Endodermal cell (in vitro differentiated cells): ENCODE results near the gene SYCP1. TPM values are rescaled to one million over a fixed set of nuclear protein-coding genes. Genes with fewer than 3 reads are reported as not detected.

Experiments used
- DNase-seq: peaks from one replicate; pipeline ENCODE4 v3.0.0-alpha.2; 2017
- H3K27ac ChIP-seq: 2 replicates; pipeline ENCODE4 v1.5.1; 2013; ENCODE audit warnings: mild to moderate bottlenecking, low read depth, low read length, moderate library complexity
- H3K27me3 ChIP-seq: 2 replicates; pipeline ENCODE4 v1.6.1; 2013; ENCODE audit warnings: mild to moderate bottlenecking, low read length, moderate library complexity; ENCODE audit not compliant: insufficient read depth, control insufficient read depth, poor library complexity, severe bottlenecking
- H3K36me3 ChIP-seq: 2 replicates; pipeline ENCODE4 v1.7.0; 2013; ENCODE audit warnings: mild to moderate bottlenecking, low read length, moderate library complexity; ENCODE audit not compliant: control insufficient read depth, insufficient read depth
- H3K4me1 ChIP-seq: one replicate; pipeline ENCODE4 v1.7.0; 2013; ENCODE audit warnings: low read length; ENCODE audit not compliant: control insufficient read depth, insufficient read depth
- H3K4me3 ChIP-seq: 2 replicates; pipeline ENCODE4 v1.5.1; 2013; ENCODE audit warnings: mild to moderate bottlenecking, low read length, moderate library complexity
- H3K9ac ChIP-seq: 2 replicates; pipeline ENCODE4 v1.6.1; 2013; ENCODE audit warnings: mild to moderate bottlenecking, low read length, moderate library complexity; ENCODE audit not compliant: poor library complexity, severe bottlenecking; ENCODE audit errors: extremely low read depth
- H3K9me3 ChIP-seq: 2 replicates; pipeline ENCODE4 v1.6.1; 2013; ENCODE audit warnings: mild to moderate bottlenecking, low read length, moderate library complexity; ENCODE audit not compliant: control insufficient read depth
- H3K27ac Mint-ChIP-seq: 2 replicates; pipeline ENCODE4 v1.8.0; 2020; ENCODE audit warnings: mixed read lengths
- H3K27me3 Mint-ChIP-seq: 2 replicates; pipeline ENCODE4 v1.8.0; 2021; ENCODE audit warnings: mild to moderate bottlenecking, mixed read lengths; ENCODE audit not compliant: insufficient read depth
- H3K36me3 Mint-ChIP-seq: 2 replicates; pipeline ENCODE4 v1.8.0; 2020; ENCODE audit warnings: low read depth, mixed read lengths
- H3K4me1 Mint-ChIP-seq: 2 replicates; pipeline ENCODE4 v1.8.0; 2020; ENCODE audit warnings: mixed read lengths
- H3K4me3 Mint-ChIP-seq: 2 replicates; pipeline ENCODE4 v1.8.0; 2020; ENCODE audit warnings: mild to moderate bottlenecking, moderate library complexity, mixed read lengths
- H3K9me3 Mint-ChIP-seq: 2 replicates; pipeline ENCODE4 v1.8.0; 2020; ENCODE audit warnings: mild to moderate bottlenecking, mixed read lengths
- CTCF ChIP-seq: fragments of 200-600 bp; sonication (generic); conservative IDR thresholded peaks from 2 replicates; pipeline ENCODE4 v1.5.0; 2021; ENCODE audit warnings: antibody characterized with exemption, mild to moderate bottlenecking
- WGBS, 2 experiments: methylation state at CpG; one replicate each; pipeline versions ENCODE4 v1.1.5 to v1.1.7; 2013; ENCODE audit warnings: missing lambda C conversion rate in 2 of 2, mixed read lengths in 1 of 2; ENCODE audit not compliant: insufficient coverage in 1 of 2, insufficient read length in 1 of 2; 5-methylcytosine and 5-hydroxymethylcytosine counted together
- total RNA-seq, 2 donors: library from RNA; stranded (reverse); fragmentation: NEBNext Ultra II Directional in 1 of 2; extraction: Animal tissue kit (Norgen Biotek cat#: 25700) in 1 of 2; gene quantifications; 2 replicates in 1 of 2; 3 replicates in 1 of 2; pipeline ENCODE4 v1.2.1, GENCODE V29; 2021

SYCP1 gene
- total RNA-seq, 2 donors from 2014 or later: not detected

GRCh38 chr1:114831276-114831994 lies 23.2 kb upstream of the SYCP1 start:
- no peak for TF ChIP-seq CTCF
- DNase-seq: no peak
- Mint-ChIP-seq H3K27ac (no peak overlapping the region), H3K4me3 (no peak overlapping the region), H3K9me3 (peaks cover 2% of the 10 kb centered on the region), H3K36me3 (no peaks in the 10 kb centered on the region), H3K27me3 (peaks cover under 1% of the 10 kb centered on the region), H3K4me1 (no peaks in the 10 kb centered on the region)
- Histone ChIP-seq H3K36me3 (no peaks in the 10 kb centered on the region), H3K9ac (no peak overlapping the region), H3K27ac (no peak overlapping the region), H3K27me3 (no peaks in the 10 kb centered on the region), H3K4me3 (no peak overlapping the region), H3K9me3 (no peaks in the 10 kb centered on the region), H3K4me1 (no peaks in the 10 kb centered on the region)
- WGBS, 2 experiments: 82 to 90% methylated on average over 4 to 5 of the region's 5 CpGs

- no peak for TF ChIP-seq CTCF
- WGBS, 2 experiments: 94% methylated on average over 4 of the region's 4 CpGs; no CpG with 5 or more reads in 1 of the 2 experiments
- Mint-ChIP-seq H3K27me3 (peaks cover 2% of the 10 kb centered on the region), H3K4me1 (no peaks in the 10 kb centered on the region), H3K9me3 (no peaks in the 10 kb centered on the region), H3K4me3 (no peak overlapping the region), H3K36me3 (no peaks in the 10 kb centered on the region), H3K27ac (no peak overlapping the region)
- Histone ChIP-seq H3K4me1 (no peaks in the 10 kb centered on the region), H3K9ac (no peak overlapping the region), H3K27me3 (no peaks in the 10 kb centered on the region), H3K36me3 (no peaks in the 10 kb centered on the region), H3K27ac (no peak overlapping the region), H3K9me3 (no peaks in the 10 kb centered on the region), H3K4me3 (no peak overlapping the region)
- DNase-seq: no peak
These were observed 22.6 kb upstream of the SYCP1 start for GRCh38 chr1:114832057-114832456.

- Mint-ChIP-seq H3K9me3 (no peaks in the 10 kb centered on the region), H3K36me3 (no peaks in the 10 kb centered on the region), H3K27me3 (peaks cover 2% of the 10 kb centered on the region), H3K4me3 (no peak overlapping the region), H3K4me1 (no peaks in the 10 kb centered on the region), H3K27ac (no peak overlapping the region)
- no peaks in the 10 kb centered on the region for H3K4me1 ChIP-seq
- 94 to 96% methylated on average over 3 to 4 of the region's 4 CpGs for WGBS, 2 experiments
- no peak overlapping the region for H3K9ac ChIP-seq
- DNase-seq: no peak
- no peaks in the 10 kb centered on the region for H3K9me3 ChIP-seq
- H3K27me3 ChIP-seq: peaks cover 6% of the 10 kb centered on the region
- no peak for TF ChIP-seq CTCF
- H3K36me3 ChIP-seq: no peaks in the 10 kb centered on the region
- no peak overlapping the region for H3K4me3 ChIP-seq
- no peak overlapping the region for H3K27ac ChIP-seq
These were observed 21.2 kb upstream of the SYCP1 start for GRCh38 chr1:114833421-114833820.
